IMR-90 (cell line): Measurements from ENCODE around the gene MAML3.

Experiments
- BHLHE40 ChIP-seq: fragments of 150-350 bp; IDR thresholded peaks from 2 replicates; pipeline ENCODE4 v1.6.1; 2016; ENCODE audit warnings: mild to moderate bottlenecking, low read depth, low read length
- CEBPB ChIP-seq: IDR thresholded peaks from 2 replicates; pipeline ENCODE4 v1.6.1; 2012; ENCODE audit warnings: low read depth, low read length, improper control_type of control experiment
- CTCF ChIP-seq: conservative IDR thresholded peaks from 2 replicates; pipeline ENCODE4 v1.5.1; 2012; ENCODE audit warnings: mild to moderate bottlenecking, low read depth, low read length, improper control_type of control experiment
- MAFK ChIP-seq: IDR thresholded peaks from 2 replicates; pipeline ENCODE4 v1.6.1; 2012; ENCODE audit warnings: low read depth, low read length, improper control_type of control experiment
- MAZ ChIP-seq: IDR thresholded peaks from 2 replicates; pipeline ENCODE4 v1.6.1; 2012; ENCODE audit warnings: low read depth, mild to moderate bottlenecking, low read length, improper control_type of control experiment, moderate library complexity, borderline replicate concordance
- MXI1 ChIP-seq: IDR thresholded peaks from 2 replicates; pipeline ENCODE4 v1.6.1; 2012; ENCODE audit warnings: low read depth, mild to moderate bottlenecking, low read length, moderate library complexity, borderline replicate concordance
- NFE2L2 ChIP-seq: fragments of 150-350 bp; IDR thresholded peaks from 2 replicates; pipeline ENCODE4 v1.6.1; 2016; ENCODE audit warnings: low read depth, mild to moderate bottlenecking, low read length
- POLR2A ChIP-seq: IDR thresholded peaks from 2 replicates; pipeline ENCODE4 v1.6.1; 2012; ENCODE audit warnings: mild to moderate bottlenecking, low read depth, low read length
- RAD21 ChIP-seq: IDR thresholded peaks from 2 replicates; pipeline ENCODE4 v1.6.1; 2012; ENCODE audit warnings: low read length, improper control_type of control experiment
- RCOR1 ChIP-seq: IDR thresholded peaks from 2 replicates; pipeline ENCODE4 v1.6.1; 2012; ENCODE audit warnings: mild to moderate bottlenecking, low read length, improper control_type of control experiment; ENCODE audit not compliant: insufficient replicate concordance
- RFX5 ChIP-seq: IDR thresholded peaks from 2 replicates; pipeline ENCODE4 v1.8.0; 2012; ENCODE audit warnings: low read depth, mild to moderate bottlenecking, low read length, moderate library complexity
- SMC3 ChIP-seq: fragments of 150-350 bp; IDR thresholded peaks from 2 replicates; pipeline ENCODE4 v1.6.1; 2016; ENCODE audit warnings: low read depth, mild to moderate bottlenecking, antibody characterized with exemption, low read length, moderate library complexity
- TF ChIP-seq, protein P1 (sequence below): fragments of 150-350 bp; IDR thresholded peaks from 2 replicates; pipeline ENCODE4 v1.6.1; 2017; ENCODE audit warnings: mild to moderate bottlenecking, antibody characterized with exemption, low read length, low read depth
- TF ChIP-seq, protein P2 (sequence below): fragments of 150-350 bp; IDR thresholded peaks from 2 replicates; pipeline ENCODE4 v1.6.1; 2016; ENCODE audit warnings: low read depth, mild to moderate bottlenecking, low read length, moderate library complexity, borderline replicate concordance

DNA sequence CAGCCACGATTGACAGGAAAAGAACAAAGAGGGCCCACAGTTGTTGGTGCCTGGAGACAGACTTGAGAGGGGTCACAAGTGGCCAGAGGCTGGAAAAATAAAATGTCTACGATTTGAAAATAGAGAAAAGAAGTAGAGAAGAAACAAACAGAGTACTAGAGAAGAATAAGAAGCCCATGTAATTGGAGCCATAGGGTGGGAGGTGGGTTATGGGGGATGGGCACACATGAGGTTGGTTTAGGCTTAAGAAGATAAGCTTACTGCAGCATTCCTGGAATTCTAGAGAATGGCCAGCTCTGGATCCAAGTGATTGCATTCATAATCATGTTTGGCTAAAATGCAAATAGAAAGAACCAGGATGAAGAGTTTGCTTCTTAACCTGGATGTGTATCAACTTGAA is 210.7 kb downstream of the MAML3 start:
- TF ChIP-seq MXI1 (no peak), BHLHE40 (no peak), CTCF (no peak), CEBPB (no peak), MAFK (no peak), RAD21 (no peak), POLR2A (no peak), RCOR1 (no peak), SMC3 (no peak), NFE2L2 (no peak), MAZ (no peak), RFX5 (no peak)
- TF ChIP-seq, protein P1, sequence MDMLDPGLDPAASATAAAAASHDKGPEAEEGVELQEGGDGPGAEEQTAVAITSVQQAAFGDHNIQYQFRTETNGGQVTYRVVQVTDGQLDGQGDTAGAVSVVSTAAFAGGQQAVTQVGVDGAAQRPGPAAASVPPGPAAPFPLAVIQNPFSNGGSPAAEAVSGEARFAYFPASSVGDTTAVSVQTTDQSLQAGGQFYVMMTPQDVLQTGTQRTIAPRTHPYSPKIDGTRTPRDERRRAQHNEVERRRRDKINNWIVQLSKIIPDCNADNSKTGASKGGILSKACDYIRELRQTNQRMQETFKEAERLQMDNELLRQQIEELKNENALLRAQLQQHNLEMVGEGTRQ, result no peak
- TF ChIP-seq, protein P2, sequence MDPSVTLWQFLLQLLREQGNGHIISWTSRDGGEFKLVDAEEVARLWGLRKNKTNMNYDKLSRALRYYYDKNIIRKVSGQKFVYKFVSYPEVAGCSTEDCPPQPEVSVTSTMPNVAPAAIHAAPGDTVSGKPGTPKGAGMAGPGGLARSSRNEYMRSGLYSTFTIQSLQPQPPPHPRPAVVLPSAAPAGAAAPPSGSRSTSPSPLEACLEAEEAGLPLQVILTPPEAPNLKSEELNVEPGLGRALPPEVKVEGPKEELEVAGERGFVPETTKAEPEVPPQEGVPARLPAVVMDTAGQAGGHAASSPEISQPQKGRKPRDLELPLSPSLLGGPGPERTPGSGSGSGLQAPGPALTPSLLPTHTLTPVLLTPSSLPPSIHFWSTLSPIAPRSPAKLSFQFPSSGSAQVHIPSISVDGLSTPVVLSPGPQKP, result no peak
